ENCODE results near the gene CGRRF1.

CGRRF1 gene

DNA sequence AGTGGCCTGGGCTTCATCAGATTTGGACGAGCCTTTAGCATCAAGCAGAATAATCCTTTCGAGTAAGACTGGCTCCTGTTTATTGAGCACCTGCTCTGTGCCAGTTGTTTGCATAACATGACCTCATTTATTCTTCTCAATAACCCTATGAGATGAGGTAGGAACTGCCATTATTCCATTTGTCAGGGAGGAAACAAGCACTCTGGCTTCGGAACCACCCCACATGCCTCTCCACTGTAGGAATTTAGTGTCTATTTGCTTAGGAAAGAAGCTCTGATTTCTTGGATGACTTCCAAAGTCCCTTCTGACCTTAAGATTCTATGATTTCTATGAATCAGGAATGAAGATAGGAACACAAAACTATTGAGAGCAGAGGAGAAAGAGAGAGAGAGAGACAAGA lies 68.3 kb downstream of the CGRRF1 start:
- H2AFZ ChIP-seq (ENCODE audit: low read depth, low read length) = no peak overlapping the region
- no peak overlapping the region for H3K4me3 ChIP-seq (ENCODE audit: low read length)
- H4K20me1 ChIP-seq (ENCODE audit: insufficient read depth, low read length) = no peaks in the 10 kb centered on the region
- TF ChIP-seq, protein P1, sequence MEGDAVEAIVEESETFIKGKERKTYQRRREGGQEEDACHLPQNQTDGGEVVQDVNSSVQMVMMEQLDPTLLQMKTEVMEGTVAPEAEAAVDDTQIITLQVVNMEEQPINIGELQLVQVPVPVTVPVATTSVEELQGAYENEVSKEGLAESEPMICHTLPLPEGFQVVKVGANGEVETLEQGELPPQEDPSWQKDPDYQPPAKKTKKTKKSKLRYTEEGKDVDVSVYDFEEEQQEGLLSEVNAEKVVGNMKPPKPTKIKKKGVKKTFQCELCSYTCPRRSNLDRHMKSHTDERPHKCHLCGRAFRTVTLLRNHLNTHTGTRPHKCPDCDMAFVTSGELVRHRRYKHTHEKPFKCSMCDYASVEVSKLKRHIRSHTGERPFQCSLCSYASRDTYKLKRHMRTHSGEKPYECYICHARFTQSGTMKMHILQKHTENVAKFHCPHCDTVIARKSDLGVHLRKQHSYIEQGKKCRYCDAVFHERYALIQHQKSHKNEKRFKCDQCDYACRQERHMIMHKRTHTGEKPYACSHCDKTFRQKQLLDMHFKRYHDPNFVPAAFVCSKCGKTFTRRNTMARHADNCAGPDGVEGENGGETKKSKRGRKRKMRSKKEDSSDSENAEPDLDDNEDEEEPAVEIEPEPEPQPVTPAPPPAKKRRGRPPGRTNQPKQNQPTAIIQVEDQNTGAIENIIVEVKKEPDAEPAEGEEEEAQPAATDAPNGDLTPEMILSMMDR (IDR thresholded peaks at IDR 0.05; ENCODE audit: low read depth, low read length) = no peak
- TF ChIP-seq EZH2phosphoT487 (IDR thresholded peaks at IDR 0.05; ENCODE audit: low read depth) = no peak
- no peaks in the 10 kb centered on the region for H3K4me1 ChIP-seq (ENCODE audit: low read length)
- peaks cover 15% of the 10 kb centered on the region; the same call in 1 of the 2 replicates for H3K27me3 ChIP-seq (ENCODE audit: low read depth, low read length)
- H3K9ac ChIP-seq (ENCODE audit: low read length) = no peak overlapping the region
- H3K4me2 ChIP-seq (ENCODE audit: low read length) = no peak overlapping the region
- H3K79me2 ChIP-seq (ENCODE audit: low read length) = no peaks in the 10 kb centered on the region
- H3K27ac ChIP-seq (ENCODE audit: low read length) = no peak overlapping the region
- peaks cover 4% of the 10 kb centered on the region; the same call in 1 of the 2 replicates for H3K9me3 ChIP-seq (ENCODE audit: insufficient read depth, low read length)
- H3K36me3 ChIP-seq (replicated peaks; ENCODE audit: low read depth, low read length) = no peaks in the 10 kb centered on the region

DNA sequence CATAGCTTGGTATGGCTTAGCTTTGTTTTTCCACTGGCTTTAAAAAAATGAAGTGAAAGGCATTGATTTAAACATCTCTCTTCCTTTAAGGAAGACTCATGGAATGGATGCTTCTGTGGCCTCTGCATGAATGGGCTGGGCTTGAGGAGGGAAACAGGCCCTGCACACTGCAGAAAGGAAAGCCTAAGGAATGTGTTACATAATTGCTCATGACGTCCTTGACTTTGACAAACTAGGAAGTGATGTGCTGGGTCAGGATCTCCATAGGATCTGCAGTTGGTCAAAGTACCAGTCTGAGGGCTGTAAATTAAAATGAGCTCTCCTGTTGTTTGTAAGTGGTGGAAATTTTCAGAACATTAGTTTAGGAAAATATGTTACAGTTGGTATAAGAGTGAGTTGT lies 69.9 kb downstream of the CGRRF1 start:
- H3K79me2 ChIP-seq (ENCODE audit: low read length) = no peaks in the 10 kb centered on the region
- H3K4me3 ChIP-seq (ENCODE audit: low read length) = no peak overlapping the region
- no peak overlapping the region for H3K9ac ChIP-seq (ENCODE audit: low read length)
- no peaks in the 10 kb centered on the region for H3K36me3 ChIP-seq (replicated peaks; ENCODE audit: low read depth, low read length)
- H3K27me3 ChIP-seq (ENCODE audit: low read depth, low read length) = peaks cover 19% of the 10 kb centered on the region; the same call in 1 of the 2 replicates
- TF ChIP-seq, protein P1 (IDR thresholded peaks at IDR 0.05; ENCODE audit: low read depth, low read length) = no peak
- TF ChIP-seq EZH2phosphoT487 (IDR thresholded peaks at IDR 0.05; ENCODE audit: low read depth) = no peak
- no peaks in the 10 kb centered on the region for H4K20me1 ChIP-seq (ENCODE audit: insufficient read depth, low read length)
- H3K4me1 ChIP-seq (ENCODE audit: low read length) = no peaks in the 10 kb centered on the region
- H3K9me3 ChIP-seq (ENCODE audit: insufficient read depth, low read length) = no peaks in the 10 kb centered on the region
- H2AFZ ChIP-seq (ENCODE audit: low read depth, low read length) = no peak overlapping the region
- H3K4me2 ChIP-seq (ENCODE audit: low read length) = no peak overlapping the region
- no peak overlapping the region for H3K27ac ChIP-seq (ENCODE audit: low read length)

DNA sequence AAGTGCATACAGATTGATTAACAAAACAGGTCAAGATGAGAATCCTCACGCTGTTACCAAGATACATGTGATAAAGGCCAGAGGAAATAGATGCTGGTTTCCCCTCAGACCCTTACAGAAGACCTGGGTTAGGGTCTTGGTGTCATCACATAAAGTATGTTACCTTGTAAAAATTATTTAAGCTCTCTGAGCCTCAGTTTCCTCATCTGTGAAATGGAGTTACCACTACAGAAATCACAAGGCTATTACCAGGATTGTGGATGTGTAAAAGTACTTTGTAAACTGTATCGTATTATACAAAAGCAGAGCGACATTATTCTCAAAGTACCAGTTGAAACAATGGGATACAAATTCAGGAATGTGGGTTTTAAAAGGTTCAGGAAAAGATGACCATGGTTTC lies 71.2 kb downstream of the CGRRF1 start:
- Histone ChIP-seq H4K20me1 (ENCODE audit: insufficient read depth, low read length) (no peaks in the 10 kb centered on the region), H3K9ac (ENCODE audit: low read length) (no peak overlapping the region), H2AFZ (ENCODE audit: low read depth, low read length) (no peak overlapping the region), H3K9me3 (ENCODE audit: insufficient read depth, low read length) (no peaks in the 10 kb centered on the region), H3K79me2 (ENCODE audit: low read length) (no peaks in the 10 kb centered on the region), H3K4me1 (ENCODE audit: low read length) (no peaks in the 10 kb centered on the region), H3K27me3 (ENCODE audit: low read depth, low read length) (peaks cover 23% of the 10 kb centered on the region; the same call in 1 of the 2 replicates), H3K4me3 (ENCODE audit: low read length) (no peak overlapping the region), H3K36me3 (replicated peaks; ENCODE audit: low read depth, low read length) (no peaks in the 10 kb centered on the region), H3K27ac (ENCODE audit: low read length) (no peak overlapping the region), H3K4me2 (ENCODE audit: low read length) (no peak overlapping the region)
- no peak for TF ChIP-seq EZH2phosphoT487 (IDR thresholded peaks at IDR 0.05; ENCODE audit: low read depth)
- TF ChIP-seq, protein P1 (IDR thresholded peaks at IDR 0.05; ENCODE audit: low read depth, low read length) = no peak

DNA sequence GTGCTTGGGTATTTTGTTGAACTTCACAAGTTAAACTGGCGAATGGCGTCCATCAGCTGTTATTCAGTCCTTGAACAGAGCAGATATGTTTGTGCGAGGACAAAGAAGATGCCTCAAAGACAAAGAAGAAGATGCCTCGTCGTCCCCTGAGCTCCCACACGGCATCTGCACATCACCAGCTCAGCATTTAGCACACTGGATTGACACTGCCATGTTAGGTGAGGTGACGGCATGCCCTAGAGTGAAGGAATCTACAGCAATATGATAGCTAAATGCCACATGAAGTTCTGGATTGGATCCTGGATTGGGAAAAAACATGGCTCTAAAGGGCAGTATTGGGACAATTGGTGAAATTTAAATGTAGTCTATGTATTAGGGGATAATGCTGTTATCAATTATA lies 72.6 kb downstream of the CGRRF1 start:
- Histone ChIP-seq H3K27me3 (ENCODE audit: low read depth, low read length) (peaks cover 21% of the 10 kb centered on the region; the same call in 1 of the 2 replicates), H3K36me3 (replicated peaks; ENCODE audit: low read depth, low read length) (no peaks in the 10 kb centered on the region), H3K4me3 (ENCODE audit: low read length) (no peak overlapping the region), H2AFZ (ENCODE audit: low read depth, low read length) (no peak overlapping the region), H3K9me3 (ENCODE audit: insufficient read depth, low read length) (no peaks in the 10 kb centered on the region), H4K20me1 (ENCODE audit: insufficient read depth, low read length) (no peaks in the 10 kb centered on the region), H3K27ac (ENCODE audit: low read length) (no peak overlapping the region), H3K79me2 (ENCODE audit: low read length) (no peaks in the 10 kb centered on the region), H3K4me1 (ENCODE audit: low read length) (no peaks in the 10 kb centered on the region), H3K4me2 (ENCODE audit: low read length) (no peak overlapping the region), H3K9ac (ENCODE audit: low read length) (no peak overlapping the region)
- TF ChIP-seq, protein P1 (IDR thresholded peaks at IDR 0.05; ENCODE audit: low read depth, low read length) = no peak
- TF ChIP-seq EZH2phosphoT487 (IDR thresholded peaks at IDR 0.05; ENCODE audit: low read depth) = no peak

Measured in OCI-LY3 (cell line).